GM12878 (cell line): Measurements from ENCODE around the gene RMI2. TPM values are rescaled to one million over a fixed set of nuclear protein-coding genes. Genes with fewer than 3 reads are reported as not detected.

ENCODE experiments used
- ASH2L ChIP-seq: fragments of 300-600, 200-600 bp; sonication (generic); IDR thresholded peaks from 2 replicates; pipeline ENCODE4 v1.6.1; 2017; ENCODE audit warnings: low read depth, mild to moderate bottlenecking, borderline replicate concordance
- BACH1 ChIP-seq: fragments of 450-650 bp; IDR thresholded peaks from 2 replicates; pipeline ENCODE4 v1.6.1; 2017; ENCODE audit warnings: mild to moderate bottlenecking, borderline replicate concordance
- CHD2 ChIP-seq: IDR thresholded peaks from 2 replicates; pipeline ENCODE4 v1.6.1; 2011; ENCODE audit warnings: low read depth, low read length, improper control_type of control experiment, borderline replicate concordance
- EP300 ChIP-seq, 2 experiments: fragments of 150-350 bp in 1 of 2; IDR thresholded peaks; 2 replicates each; pipeline ENCODE4 v1.6.1; 2011 to 2012; ENCODE audit warnings: low read depth in 2 of 2, low read length in 2 of 2, borderline replicate concordance in 1 of 2, improper control_type of control experiment in 1 of 2, inconsistent platforms in 1 of 2; ENCODE audit not compliant: control insufficient read depth in 1 of 2
- EZH2 ChIP-seq: IDR thresholded peaks from 2 replicates; pipeline ENCODE4 v1.6.1; 2012; ENCODE audit warnings: low read depth, mild to moderate bottlenecking, control low read depth, inconsistent platforms, low read length, borderline replicate concordance; ENCODE audit not compliant: control insufficient read depth
- FOXM1 ChIP-seq: IDR thresholded peaks from 2 replicates; pipeline ENCODE4 v1.6.1; 2012; ENCODE audit warnings: low read depth, mild to moderate bottlenecking, inconsistent platforms, low read length, moderate library complexity
- IKZF2 ChIP-seq, 2 experiments: fragments of 450-650 bp; IDR thresholded peaks; 2 replicates each; pipeline ENCODE4 v1.6.1; 2017; ENCODE audit warnings: mild to moderate bottlenecking in 2 of 2, moderate library complexity in 2 of 2
- NKRF ChIP-seq: fragments of 450-650 bp; conservative IDR thresholded peaks from 2 replicates; pipeline ENCODE4 v1.6.1; 2017; ENCODE audit warnings: mild to moderate bottlenecking, moderate library complexity
- PAX5 ChIP-seq: IDR thresholded peaks from 2 replicates; pipeline ENCODE4 v1.6.1; 2011; ENCODE audit warnings: low read depth, low read length, borderline replicate concordance
- RAD21 ChIP-seq: IDR thresholded peaks from 2 replicates; pipeline ENCODE4 v1.6.1; 2011; ENCODE audit warnings: mild to moderate bottlenecking, low read depth, low read length, moderate library complexity; ENCODE audit not compliant: insufficient read depth
- RELA ChIP-seq: fragments of 450-650 bp; IDR thresholded peaks from 2 replicates; pipeline ENCODE4 v1.8.0; 2014; ENCODE audit warnings: borderline replicate concordance; ENCODE audit not compliant: partially characterized antibody
- RELB ChIP-seq: fragments of 450-650 bp; IDR thresholded peaks from 2 replicates; pipeline ENCODE4 v1.6.1; 2017; ENCODE audit warnings: low read depth, mild to moderate bottlenecking, moderate library complexity
- RUNX3 ChIP-seq: IDR thresholded peaks from 2 replicates; pipeline ENCODE4 v1.6.1; 2012; ENCODE audit warnings: low read length, inconsistent platforms
- SP1 ChIP-seq: IDR thresholded peaks from one replicate; pipeline ENCODE4 v1.6.1; 2011; ENCODE audit warnings: low read depth, low read length
- TBL1XR1 ChIP-seq: IDR thresholded peaks from 2 replicates; pipeline ENCODE4 v1.6.1; 2012; ENCODE audit warnings: low read depth, low read length, improper control_type of control experiment
- TCF3 ChIP-seq: IDR thresholded peaks from 2 replicates; pipeline ENCODE4 v1.6.1; 2012; ENCODE audit warnings: low read depth, mild to moderate bottlenecking, low read length, borderline replicate concordance; ENCODE audit not compliant: insufficient read depth
- USF1 ChIP-seq: IDR thresholded peaks from 2 replicates; pipeline ENCODE4 v1.6.1; 2011; ENCODE audit warnings: borderline replicate concordance, low read depth, mild to moderate bottlenecking, moderate library complexity, mixed read lengths, low read length; ENCODE audit not compliant: insufficient read depth; ENCODE audit errors: extremely low read length
- ZNF217 ChIP-seq: fragments of 450-650 bp; IDR thresholded peaks from 2 replicates; pipeline ENCODE4 v1.6.1; 2017; ENCODE audit warnings: antibody characterized with exemption, mild to moderate bottlenecking
- ZNF687 ChIP-seq: fragments of 450-650 bp; IDR thresholded peaks from 2 replicates; pipeline ENCODE4 v1.6.1; 2017; ENCODE audit warnings: mild to moderate bottlenecking, moderate library complexity
- polyA plus RNA-seq, 11 experiments: library from polyadenylated mRNA; depleted of rRNA in 4 of 11; unstranded in 6 of 11; stranded (reverse) in 5 of 11; fragments of >200 nt; fragmentation: Nextera tagmentation in 4 of 11; fragmentation: Illumina TruSeq in 1 of 11; extraction: Ambion mirVana in 4 of 11; extraction: Trizol in 1 of 11; gene quantifications; 1 replicate in 1 of 11; 2 replicates in 10 of 11; pipeline versions ENCODE4 v1.2.1 to v1.2.3, GENCODE V29; 2011 to 2016; ENCODE audit warnings: inconsistent platforms in 2 of 11, missing spikeins in 2 of 11, low read depth in 1 of 11
- total RNA-seq, 4 experiments: library from RNA; depleted of rRNA in 3 of 4; stranded (reverse); fragments of >200 nt in 3 of 4; fragmentation: Illumina TruSeq in 1 of 4; extraction: Trizol in 1 of 4; gene quantifications; 2 replicates each; pipeline versions ENCODE4 v1.2.1 to v1.2.3, GENCODE V29; 2013 to 2021

RMI2 gene
- total and polyA plus RNA-seq, 10 of the 15 experiments (the other 5 are each of a cell fraction or from before 2014, with no cell fraction given): 9.6 to 68.8 (median 32.1) TPM

GRCh38 chr16:11327277-11328171 is 17.7 kb upstream of the RMI2 start (continued):
- TF ChIP-seq USF1 (no peak), PAX5 (0 out of 2 replicates have a peak, but pooled peaks have one; percentile 32), IKZF2 (IDR thresholded peaks at IDR 0.05) (peak; percentile 19 to 75; a peak in 3 of 4 replicates), ZNF687 (peak; percentile 61; the same call in 1 of the 2 replicates), EZH2 (no peak), TCF3 (peak; percentile 70; the same call in 1 of the 2 replicates), ZNF217 (peak; percentile 74), SP1 (peak; percentile 67), TBL1XR1 (0 out of 2 replicates have a peak, but pooled peaks have one; percentile 62), EP300 (IDR thresholded peaks at IDR 0.05; ENCODE audit: borderline replicate concordance in 1 of 2, control insufficient read depth in 1 of 2, low read depth in 2 of 2, low read length in 2 of 2) (peak; percentile 30 to 44; a peak in 2 of 4 replicates), RELB (peak; percentile 92), CHD2 (0 out of 2 replicates have a peak, but pooled peaks have one; percentile 17), RELA (peak; percentile 65), RAD21 (peak; percentile 8; the same call in 1 of the 2 replicates), NKRF (0 out of 2 replicates have a peak, but pooled peaks have one; percentile 41), RUNX3 (peak; percentile 92), ASH2L (0 out of 2 replicates have a peak, but pooled peaks have one; percentile 52), FOXM1 (peak; percentile 53; the same call in 1 of the 2 replicates), BACH1 (0 out of 2 replicates have a peak, but pooled peaks have one; percentile 24)
